GM15510 (cell line): Measurements from ENCODE around the gene EVX2.

Experiments used
- POLR2A ChIP-seq: IDR thresholded peaks from 3 replicates; pipeline ENCODE4 v1.6.1; 2011; ENCODE audit warnings: borderline replicate concordance; ENCODE audit not compliant: insufficient read length; ENCODE audit errors: extremely low read depth

Gene EVX2

GRCh38 chr2:176105730-176106580, 22.2 kb upstream of the EVX2 start:
- TF ChIP-seq POLR2A = no peak

- TF ChIP-seq POLR2A = no peak
These were observed 21.4 kb upstream of the EVX2 start for GRCh38 chr2:176105078-176105729.

- no peak for TF ChIP-seq POLR2A
These were observed 20.7 kb upstream of the EVX2 start for GRCh38 chr2:176104316-176105077.

- TF ChIP-seq POLR2A = no peak
These were observed 20.1 kb upstream of the EVX2 start for GRCh38 chr2:176103742-176104315.

- TF ChIP-seq POLR2A = no peak
These were observed 19.4 kb upstream of the EVX2 start for GRCh38 chr2:176103194-176103593.

GRCh38 chr2:176102309-176102866, 18.6 kb upstream of the EVX2 start:
- no peak for TF ChIP-seq POLR2A

- no peak for TF ChIP-seq POLR2A
These were observed 18.1 kb upstream of the EVX2 start for GRCh38 chr2:176101842-176102241.

GRCh38 chr2:176101216-176101830, 17.6 kb upstream of the EVX2 start:
- TF ChIP-seq POLR2A = no peak

- no peak for TF ChIP-seq POLR2A
These were observed 16.9 kb upstream of the EVX2 start for GRCh38 chr2:176100547-176101140.

GRCh38 chr2:176099728-176100546, 16.2 kb upstream of the EVX2 start, which contains the start of gene HOXD12:
TSS of gene HOXD12 (plus strand) at chr2:176099795. CDS start at chr2:176099802, 7 bp downstream.
- no peak for TF ChIP-seq POLR2A

GRCh38 chr2:176099159-176099727, 15.5 kb upstream of the EVX2 start:
- no peak for TF ChIP-seq POLR2A

GRCh38 chr2:176098366-176099158, 14.8 kb upstream of the EVX2 start:
- no peak for TF ChIP-seq POLR2A
